Heart left ventricle (tissue), 13 donors: ENCODE data around the gene HTR4.

Source experiments
- POLR2A ChIP-seq, 2 donors: fragments of 450-650 bp; IDR thresholded peaks; one replicate each; pipeline ENCODE4 v1.6.1; 2017; ENCODE audit warnings: antibody characterized with exemption in 2 of 2, mild to moderate bottlenecking in 2 of 2, moderate library complexity in 2 of 2
- TF ChIP-seq, protein P1 (sequence below), 12 donors: fragments of 200-600 bp; sonication (generic) in 4 of 12; IDR thresholded peaks; one replicate each; pipeline versions ENCODE4 v1.5.0 to v1.8.0; 2018 to 2022; ENCODE audit warnings: antibody characterized with exemption in 12 of 12, mild to moderate bottlenecking in 5 of 12
- donor health status: ischemic (EF 13 %, LVEDD 7.1; RV severe dilation, severe dysfunction).
- donor health status: DM: no; HTN: yes; CAD: no.
- donor health status: DM: no; HTN: no; CAD: no.
- donor health status: ischemic (EF 25% LVEDD 6.9; RV normal size, moderate dysfunction).
- donor health status: ischemic (EF 25% LVEDD 5.7; RV mildly dilated, moderate dysfunction).
- donor health status: ischemic (EF 35%, LVEDD 5.7; RV mildly dilated, moderate dysfunction).
- donor health status: nonischemic (EF 11% LVEDD 7.7; RV severe dilation, severe dysfunction).
- donor health status: DM: yes; HTN: yes; CAD: no.
- donor health status: PGD.
- donor health status: ischemic (EF 29% LVEDD 5.4; RV normal size, mild dysfunction).
- donor health status: nonischemic (EF 23%, LVEDD 6.1; RV moderate dilation, normal function).

GRCh38 chr5:148685520-148686134 is 31.3 kb upstream of the HTR4 start:
- TF ChIP-seq, protein P1, sequence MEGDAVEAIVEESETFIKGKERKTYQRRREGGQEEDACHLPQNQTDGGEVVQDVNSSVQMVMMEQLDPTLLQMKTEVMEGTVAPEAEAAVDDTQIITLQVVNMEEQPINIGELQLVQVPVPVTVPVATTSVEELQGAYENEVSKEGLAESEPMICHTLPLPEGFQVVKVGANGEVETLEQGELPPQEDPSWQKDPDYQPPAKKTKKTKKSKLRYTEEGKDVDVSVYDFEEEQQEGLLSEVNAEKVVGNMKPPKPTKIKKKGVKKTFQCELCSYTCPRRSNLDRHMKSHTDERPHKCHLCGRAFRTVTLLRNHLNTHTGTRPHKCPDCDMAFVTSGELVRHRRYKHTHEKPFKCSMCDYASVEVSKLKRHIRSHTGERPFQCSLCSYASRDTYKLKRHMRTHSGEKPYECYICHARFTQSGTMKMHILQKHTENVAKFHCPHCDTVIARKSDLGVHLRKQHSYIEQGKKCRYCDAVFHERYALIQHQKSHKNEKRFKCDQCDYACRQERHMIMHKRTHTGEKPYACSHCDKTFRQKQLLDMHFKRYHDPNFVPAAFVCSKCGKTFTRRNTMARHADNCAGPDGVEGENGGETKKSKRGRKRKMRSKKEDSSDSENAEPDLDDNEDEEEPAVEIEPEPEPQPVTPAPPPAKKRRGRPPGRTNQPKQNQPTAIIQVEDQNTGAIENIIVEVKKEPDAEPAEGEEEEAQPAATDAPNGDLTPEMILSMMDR (IDR thresholded peaks at IDR 0.05): no peak
- no peak for TF ChIP-seq POLR2A (IDR thresholded peaks at IDR 0.05)
